Ishikawa (cell line): Measurements from ENCODE around the gene MPZL3.

ENCODE experiments used
- EP300 ChIP-seq: IDR thresholded peaks from 2 replicates; pipeline ENCODE4 v1.6.1; 2012; ENCODE audit warnings: borderline replicate concordance
- MAX ChIP-seq: IDR thresholded peaks from 2 replicates; pipeline ENCODE4 v1.6.1; 2012
- RAD21 ChIP-seq: IDR thresholded peaks from 2 replicates; pipeline ENCODE4 v1.6.1; 2012; ENCODE audit warnings: low read depth
- TCF12 ChIP-seq: IDR thresholded peaks from 2 replicates; pipeline ENCODE4 v1.6.1; 2012; ENCODE audit warnings: low read depth
- YY1 ChIP-seq: IDR thresholded peaks from 2 replicates; pipeline ENCODE4 v1.6.1; 2012; ENCODE audit warnings: low read depth
- TF ChIP-seq, protein P1 (sequence below): IDR thresholded peaks from 2 replicates; pipeline ENCODE4 v1.6.1; 2012; ENCODE audit warnings: low read depth, mild to moderate bottlenecking

DNA sequence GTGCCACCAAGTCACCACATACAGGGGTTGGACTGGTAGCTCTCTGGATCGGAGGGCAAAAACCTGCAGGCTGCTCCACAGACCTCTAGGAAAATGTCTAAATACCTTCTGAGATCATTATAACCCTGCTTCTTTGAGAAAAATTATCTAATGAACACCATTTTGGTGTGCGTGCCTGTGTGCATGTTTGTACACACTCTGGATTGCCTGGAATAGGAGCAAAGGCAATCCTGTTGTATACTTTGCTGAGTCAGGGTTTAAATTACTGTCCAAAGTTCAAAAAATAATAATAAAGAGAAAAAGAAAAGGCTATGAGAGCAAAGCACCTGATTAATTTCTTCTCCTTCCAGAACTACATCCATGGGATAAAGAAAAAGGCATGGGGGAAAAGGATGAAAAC lies 38.4 kb downstream of the MPZL3 start:
- TF ChIP-seq MAX (no peak), EP300 (no peak), YY1 (no peak), TCF12 (no peak), RAD21 (no peak)
- TF ChIP-seq, protein P1, sequence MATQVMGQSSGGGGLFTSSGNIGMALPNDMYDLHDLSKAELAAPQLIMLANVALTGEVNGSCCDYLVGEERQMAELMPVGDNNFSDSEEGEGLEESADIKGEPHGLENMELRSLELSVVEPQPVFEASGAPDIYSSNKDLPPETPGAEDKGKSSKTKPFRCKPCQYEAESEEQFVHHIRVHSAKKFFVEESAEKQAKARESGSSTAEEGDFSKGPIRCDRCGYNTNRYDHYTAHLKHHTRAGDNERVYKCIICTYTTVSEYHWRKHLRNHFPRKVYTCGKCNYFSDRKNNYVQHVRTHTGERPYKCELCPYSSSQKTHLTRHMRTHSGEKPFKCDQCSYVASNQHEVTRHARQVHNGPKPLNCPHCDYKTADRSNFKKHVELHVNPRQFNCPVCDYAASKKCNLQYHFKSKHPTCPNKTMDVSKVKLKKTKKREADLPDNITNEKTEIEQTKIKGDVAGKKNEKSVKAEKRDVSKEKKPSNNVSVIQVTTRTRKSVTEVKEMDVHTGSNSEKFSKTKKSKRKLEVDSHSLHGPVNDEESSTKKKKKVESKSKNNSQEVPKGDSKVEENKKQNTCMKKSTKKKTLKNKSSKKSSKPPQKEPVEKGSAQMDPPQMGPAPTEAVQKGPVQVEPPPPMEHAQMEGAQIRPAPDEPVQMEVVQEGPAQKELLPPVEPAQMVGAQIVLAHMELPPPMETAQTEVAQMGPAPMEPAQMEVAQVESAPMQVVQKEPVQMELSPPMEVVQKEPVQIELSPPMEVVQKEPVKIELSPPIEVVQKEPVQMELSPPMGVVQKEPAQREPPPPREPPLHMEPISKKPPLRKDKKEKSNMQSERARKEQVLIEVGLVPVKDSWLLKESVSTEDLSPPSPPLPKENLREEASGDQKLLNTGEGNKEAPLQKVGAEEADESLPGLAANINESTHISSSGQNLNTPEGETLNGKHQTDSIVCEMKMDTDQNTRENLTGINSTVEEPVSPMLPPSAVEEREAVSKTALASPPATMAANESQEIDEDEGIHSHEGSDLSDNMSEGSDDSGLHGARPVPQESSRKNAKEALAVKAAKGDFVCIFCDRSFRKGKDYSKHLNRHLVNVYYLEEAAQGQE, result no peak
